Hindlimb muscle (tissue), 1 donor: ENCODE results near the gene CDH24. TPM values are rescaled to one million over a fixed set of nuclear protein-coding genes. Genes with fewer than 3 reads are reported as not detected.

Source experiments
- DNase-seq: peaks from one replicate; pipeline ENCODE4 v3.0.0-alpha.2; 2013
- polyA plus RNA-seq: library from polyadenylated mRNA; unstranded; fragments of 120-200 nt; gene quantifications from one replicate; pipeline ENCODE4 v1.2.1, GENCODE V29; 2013; ENCODE audit not compliant: insufficient read length

CDH24 gene
- polyA plus RNA-seq, 1 donor = 4.0 TPM

- no peak for DNase-seq
Observed at GRCh38 chr14:23043145-23043544, 14.2 kb downstream of the CDH24 start.

DNA sequence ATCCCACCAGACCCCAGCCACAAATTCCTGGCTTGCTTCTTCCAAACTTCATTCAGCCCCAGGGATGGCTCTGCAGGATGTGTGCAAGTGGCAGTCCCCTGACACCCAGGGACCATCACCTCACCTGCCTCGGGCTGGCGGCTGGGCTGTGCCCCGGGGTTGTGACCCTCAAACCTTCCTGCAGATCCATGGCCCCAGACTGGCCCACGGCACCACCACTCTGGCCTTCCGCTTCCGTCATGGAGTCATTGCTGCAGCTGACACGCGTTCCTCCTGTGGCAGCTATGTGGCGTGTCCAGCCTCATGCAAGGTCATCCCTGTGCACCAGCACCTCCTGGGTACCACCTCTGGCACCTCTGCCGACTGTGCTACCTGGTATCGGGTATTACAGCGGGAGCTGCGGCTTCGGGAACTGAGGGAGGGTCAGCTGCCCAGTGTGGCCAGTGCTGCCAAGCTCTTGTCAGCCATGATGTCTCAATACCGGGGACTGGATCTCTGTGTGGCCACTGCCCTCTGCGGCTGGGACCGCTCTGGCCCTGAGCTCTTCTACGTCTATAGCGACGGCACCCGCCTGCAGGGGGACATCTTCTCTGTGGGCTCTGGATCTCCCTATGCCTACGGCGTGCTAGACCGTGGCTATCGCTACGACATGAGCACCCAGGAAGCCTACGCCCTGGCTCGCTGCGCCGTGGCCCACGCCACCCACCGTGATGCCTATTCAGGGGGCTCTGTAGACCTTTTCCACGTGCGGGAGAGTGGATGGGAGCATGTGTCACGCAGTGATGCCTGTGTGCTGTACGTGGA, 15.0 kb downstream of the CDH24 start, which contains the start of gene PSMB11:
PSMB11 (plus strand) TSS at position 51 of the 804 bp plus-strand sequence; CDS start at position 65, 14 bp downstream.
- DNase-seq = no peak

- DNase-seq = no peak
Observed at GRCh38 chr14:23041729-23042128, 15.6 kb downstream of the CDH24 start.

DNA sequence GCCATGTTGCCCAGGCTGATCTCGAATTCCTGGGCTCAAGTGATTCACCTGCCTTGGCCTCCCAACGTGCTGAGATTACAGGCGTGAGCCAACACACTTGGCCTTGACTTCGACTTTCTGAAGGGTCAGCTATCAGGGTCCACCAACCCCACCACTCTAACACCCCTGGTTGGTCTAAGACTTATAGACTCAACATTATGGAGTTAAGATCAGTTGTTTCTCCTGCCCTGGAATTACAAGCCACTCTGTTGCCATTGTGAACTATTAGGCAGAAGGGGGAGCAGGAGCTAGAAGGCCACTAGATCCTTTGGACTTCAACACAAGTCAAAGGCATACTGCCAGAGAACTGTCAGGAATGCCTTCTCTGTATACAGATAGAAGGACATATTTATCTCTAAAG, 17.2 kb downstream of the CDH24 start:
- no peak for DNase-seq

DNA sequence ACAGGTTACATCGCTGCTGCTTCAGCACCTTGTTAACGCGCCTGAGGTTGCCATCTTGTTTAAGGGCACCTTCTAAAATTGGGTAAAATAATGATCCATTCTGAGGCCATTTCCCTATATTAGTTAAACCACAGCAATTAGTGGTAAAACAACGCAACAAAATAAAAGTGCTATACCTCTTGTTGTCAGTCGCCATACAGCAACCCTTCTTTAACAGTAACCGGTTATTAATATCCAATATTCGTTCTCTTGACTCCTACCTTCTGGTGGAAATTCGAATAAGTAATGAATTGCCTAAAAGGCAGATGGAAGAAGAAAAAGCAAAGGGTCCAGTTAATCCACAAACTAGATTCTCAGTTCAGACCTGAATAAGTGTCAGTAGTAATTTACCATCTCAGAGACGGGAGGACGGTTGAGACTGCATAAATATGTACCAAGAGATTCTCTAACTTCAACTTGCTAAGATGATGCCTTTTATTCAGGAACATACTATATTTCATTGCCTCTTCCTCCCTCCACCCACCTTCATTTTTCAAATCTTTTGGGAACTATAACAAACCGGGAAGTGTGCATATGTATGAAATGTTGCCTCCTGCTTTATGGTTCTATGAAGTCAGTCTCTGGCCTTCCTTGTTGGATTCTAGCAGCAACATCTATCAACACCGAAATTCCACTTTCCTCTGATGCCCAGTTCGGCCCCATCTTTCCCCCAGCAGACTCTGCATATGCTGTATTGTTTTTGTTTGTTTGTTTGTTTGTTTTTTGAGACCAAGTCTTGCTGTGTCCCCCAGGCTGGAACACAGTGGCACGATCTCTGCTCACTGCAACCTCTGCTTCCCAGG, 21.8 kb downstream of the CDH24 start:
- no peak for DNase-seq

DNA sequence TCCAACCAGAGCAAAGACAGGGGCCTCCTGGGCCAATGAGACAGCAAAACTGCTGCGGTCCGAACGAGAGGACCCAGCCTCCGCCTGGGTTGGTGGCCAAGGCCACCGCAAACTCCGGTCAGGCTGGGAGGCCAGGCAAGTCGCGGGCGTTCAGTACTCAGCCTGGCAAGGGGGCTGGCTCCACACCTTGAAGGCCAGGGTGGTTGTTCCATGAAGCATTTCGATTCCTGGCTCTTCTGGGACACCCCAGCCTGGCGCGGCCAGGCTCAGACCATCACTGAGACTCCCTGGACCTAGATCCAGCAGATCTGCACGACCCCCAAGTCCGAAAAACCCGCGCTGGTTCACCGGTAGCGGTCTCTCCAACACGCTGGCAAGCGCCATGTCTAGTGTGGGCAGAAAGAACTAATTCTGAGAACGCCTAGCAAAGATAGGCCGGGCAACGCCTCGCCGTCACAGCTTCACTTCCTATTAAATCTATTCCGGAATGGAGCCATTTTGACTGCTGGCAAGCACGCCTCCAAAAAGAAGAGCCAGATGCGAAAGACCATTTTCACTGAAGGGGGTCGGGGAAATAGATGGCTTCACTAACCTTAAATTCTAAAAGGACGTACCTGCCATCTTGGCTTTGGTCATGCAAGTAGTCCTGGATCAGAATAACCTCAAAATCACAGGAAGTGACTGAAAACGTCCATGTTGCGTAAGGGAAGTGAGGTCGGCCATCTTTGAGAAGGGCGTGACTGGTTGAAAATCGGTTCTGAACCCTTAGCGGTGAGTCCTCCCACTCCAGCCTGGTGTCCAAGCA, 22.6 kb downstream of the CDH24 start, which contains the start of gene PSMB5:
PSMB5 (minus strand) TSS at position 403 of the 805 bp plus-strand sequence; CDS start at position 384, 19 bp downstream.
- DNase-seq = peak; percentile 94

GRCh38 chr14:23033801-23034497, 23.4 kb downstream of the CDH24 start:
- DNase-seq = no peak

DNA sequence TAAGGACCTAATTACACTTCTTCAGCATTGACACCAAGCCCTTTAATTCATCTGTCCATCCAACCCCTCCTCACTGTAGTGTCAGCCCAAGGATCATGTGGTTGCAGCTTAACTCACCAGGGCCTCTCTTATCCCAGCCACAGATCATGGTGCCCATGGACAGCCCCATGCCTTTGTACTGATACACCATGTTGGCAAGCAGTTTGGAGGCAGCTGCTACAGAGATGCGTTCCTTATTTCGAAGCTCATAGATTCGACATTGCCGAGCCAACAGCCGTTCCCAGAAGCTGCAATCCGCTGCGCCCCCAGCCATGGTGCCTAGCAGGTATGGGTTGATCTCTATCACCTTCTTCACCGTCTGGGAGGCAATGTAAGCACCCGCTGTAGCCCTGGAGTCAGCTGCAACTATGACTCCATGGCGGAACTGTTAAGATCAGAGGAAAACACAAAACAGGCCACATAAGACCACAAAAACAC, 24.0 kb downstream of the CDH24 start:
- no peak for DNase-seq

GRCh38 chr14:23030936-23031335, 26.4 kb downstream of the CDH24 start:
- no peak for DNase-seq

GRCh38 chr14:23028799-23029198, 28.5 kb downstream of the CDH24 start:
- DNase-seq = no peak

DNA sequence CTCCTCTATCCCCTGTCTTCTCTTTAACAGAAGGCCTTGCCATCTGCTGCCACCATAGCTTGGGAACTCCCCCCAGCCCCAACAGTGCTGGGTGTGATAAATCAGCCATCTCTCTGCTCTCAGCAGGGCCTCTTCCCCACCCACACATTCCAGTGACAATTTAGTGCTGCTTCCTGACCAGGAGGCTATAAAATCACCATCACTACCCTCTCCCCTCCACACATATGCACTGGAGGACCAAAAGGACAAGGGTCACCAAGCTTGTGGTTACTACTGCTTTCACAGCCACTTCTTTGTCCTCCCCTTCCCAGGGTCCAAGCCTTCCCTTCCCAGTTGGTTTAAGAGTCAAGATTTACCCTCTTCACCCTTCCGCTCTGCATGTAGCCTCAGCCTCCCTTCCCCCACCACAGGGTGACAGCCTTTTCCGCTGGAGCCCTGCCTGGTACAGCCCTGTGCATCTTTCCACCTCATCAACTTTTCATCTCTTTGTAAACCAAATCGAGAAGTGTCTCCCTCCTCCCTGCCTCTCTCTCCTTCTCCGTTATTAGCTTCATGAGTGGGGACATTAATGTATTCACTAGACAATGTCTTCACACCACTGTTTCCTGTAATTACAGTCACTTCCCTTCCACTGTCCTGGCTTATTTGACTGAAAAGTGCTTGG, 32.0 kb downstream of the CDH24 start:
- no peak for DNase-seq

DNA sequence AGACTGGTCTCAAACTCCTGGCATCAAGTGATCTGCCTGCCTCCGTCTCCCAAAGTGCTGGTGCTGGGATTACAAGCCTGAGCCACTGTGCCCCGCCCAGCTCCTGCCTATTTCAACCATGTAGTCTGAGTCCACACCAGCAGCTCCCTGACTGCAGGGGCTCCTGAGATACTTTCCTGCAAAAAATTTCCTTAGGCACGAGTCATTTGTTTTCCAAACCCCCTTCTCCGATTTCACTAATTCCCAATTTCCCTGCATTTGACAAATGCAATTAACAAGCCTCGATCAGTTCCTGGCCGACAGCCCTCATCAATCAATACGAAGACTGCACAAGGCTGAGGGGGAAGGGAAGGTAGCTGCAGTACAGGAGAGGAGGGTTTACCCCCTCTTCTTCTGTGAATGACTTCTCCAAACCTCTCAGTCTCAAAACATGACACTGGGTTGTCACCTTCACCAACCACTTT, 32.7 kb downstream of the CDH24 start:
- DNase-seq = no peak

DNA sequence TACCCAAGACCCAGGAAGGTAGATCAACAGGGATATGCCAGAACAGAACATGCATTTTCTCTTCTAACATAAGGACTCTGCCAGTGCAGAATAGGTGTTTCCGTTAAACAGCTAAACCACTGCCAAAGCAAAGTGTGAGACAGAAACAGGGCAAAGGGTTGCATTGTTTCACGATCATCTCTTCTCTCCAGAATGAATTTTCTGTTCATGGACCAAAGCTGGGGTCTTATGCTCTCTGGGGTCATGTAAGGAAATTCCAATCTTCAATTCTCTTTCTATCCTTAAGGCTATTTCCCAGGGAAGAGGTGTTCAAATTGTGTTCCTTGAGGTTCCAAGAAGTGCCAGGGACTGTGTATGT, 33.5 kb downstream of the CDH24 start:
- no peak for DNase-seq

- DNase-seq = no peak
Observed at GRCh38 chr14:23023022-23023794, 34.1 kb downstream of the CDH24 start.

DNA sequence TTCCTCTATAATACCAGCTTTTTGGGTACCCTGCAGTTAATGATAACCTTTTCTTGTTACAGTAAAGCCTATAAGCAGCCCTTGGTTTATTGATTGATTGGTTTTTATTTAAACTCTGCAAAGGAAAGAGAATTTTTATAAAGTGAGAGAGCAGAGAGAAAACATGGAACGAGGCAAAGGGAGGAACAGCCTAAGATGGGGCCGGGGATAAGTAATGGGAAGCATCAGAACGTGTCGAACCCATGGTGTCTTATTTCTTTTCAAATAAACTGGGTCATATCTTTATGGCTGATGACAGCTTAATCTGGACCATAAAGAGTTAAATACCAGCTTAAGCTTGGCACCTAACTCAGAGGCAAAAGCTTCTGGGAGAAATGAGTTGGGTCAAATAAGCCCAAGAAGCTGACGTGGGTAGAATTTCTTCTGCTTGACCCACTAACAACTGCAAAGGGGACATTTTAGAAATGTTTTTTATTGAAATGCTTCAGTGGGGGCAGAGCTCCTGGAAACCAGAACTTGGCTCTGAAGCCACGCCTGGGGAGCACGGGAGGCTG, 35.4 kb downstream of the CDH24 start:
- DNase-seq = no peak

GRCh38 chr14:23021434-23021833, 35.9 kb downstream of the CDH24 start:
- DNase-seq = no peak

DNA sequence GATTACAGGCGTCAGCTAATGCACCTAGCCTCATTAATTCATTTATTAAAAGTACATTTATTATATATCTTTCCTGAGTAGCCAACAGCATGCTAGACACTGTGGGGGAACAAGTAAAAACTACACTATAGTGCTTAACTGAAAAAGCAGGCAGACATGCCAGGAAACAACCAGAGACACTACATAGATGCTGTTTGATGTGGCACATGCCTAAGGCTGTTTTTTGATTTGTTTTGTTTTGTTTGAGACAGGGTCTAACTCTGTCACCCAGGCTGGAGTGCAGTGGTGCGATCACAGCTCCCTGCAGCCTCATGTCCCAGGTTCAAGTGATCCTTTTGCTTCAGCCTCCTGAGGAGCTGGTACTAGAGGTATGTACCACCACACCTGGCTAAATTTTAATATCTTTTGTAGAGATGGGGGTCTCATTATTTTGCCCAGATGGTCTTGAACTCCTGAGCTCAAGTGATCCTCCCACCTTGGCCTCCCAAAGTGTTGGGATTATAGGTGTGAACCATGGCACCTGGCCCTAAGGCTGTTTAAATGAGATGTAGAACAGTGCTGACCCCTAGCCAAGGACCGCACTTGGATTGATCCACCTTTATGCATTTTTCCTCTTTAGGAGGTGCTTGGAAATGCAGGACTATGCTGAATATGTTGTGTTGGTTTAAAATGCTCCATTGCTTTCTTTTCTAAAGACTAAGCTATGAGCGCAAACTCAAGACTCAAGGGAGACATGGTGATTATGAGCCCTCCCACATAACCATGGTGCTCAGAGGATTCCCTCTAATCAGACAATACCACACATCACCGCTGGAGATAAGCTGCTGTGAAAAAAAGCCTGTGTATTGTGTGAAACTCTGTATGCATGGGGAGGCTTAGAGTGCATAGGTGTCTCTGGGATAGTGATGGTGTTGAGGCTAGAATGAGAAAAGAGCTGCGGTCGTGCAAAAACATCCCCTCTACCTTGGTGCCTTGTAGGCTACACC, 36.9 kb downstream of the CDH24 start:
- DNase-seq = no peak

DNA sequence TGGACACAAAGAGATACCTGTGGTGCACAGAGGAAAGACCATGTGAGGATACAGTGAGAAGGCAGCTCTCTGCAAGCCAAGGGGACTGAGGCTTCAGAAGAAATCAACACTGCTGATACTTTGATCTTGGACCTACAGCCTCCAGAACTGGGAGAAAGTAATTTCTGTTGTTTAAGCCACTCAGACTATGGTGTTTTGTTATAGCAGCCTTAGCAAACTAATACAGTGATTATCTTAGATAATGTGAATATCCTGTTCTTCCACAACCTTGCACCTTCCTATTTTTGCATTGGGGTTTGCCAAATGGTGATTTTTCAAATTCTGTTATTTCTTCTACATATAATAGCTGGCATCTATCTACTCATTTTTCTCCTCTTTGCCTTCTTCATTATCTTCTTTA, 39.2 kb downstream of the CDH24 start:
- DNase-seq = no peak

- DNase-seq = no peak
Observed at GRCh38 chr14:23017091-23017490, 40.2 kb downstream of the CDH24 start.
